ENCODE results near the gene RXFP1. TPM values are rescaled to one million over a fixed set of nuclear protein-coding genes. Genes with fewer than 3 reads are reported as not detected.

Gene RXFP1
- total and polyA plus RNA-seq, 4 donors: 0.24 to 1.5 (median 0.80) TPM

DNA sequence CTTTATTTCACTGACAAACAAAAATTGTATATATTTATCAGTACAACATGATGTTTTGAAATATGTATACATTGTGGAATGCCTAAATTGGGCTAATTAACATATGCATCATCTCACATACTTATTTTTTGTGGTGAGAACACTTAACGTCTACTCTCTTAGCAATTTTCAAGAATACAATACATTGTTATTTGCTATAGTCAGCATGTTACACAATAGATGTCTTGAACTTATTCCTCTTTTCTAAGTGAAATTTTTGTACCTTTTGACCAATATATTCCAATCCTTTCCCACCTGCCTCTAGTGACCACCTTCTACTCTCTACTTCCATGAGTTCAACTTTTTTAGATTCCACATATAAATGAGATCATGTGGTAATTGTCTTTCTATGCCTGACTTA is 114.9 kb downstream of the RXFP1 start (continued):
- TF ChIP-seq RAD21 (IDR thresholded peaks at IDR 0.05): no peak
- no peak for TF ChIP-seq SP1 (IDR thresholded peaks at IDR 0.05)
- TF ChIP-seq, protein P1, sequence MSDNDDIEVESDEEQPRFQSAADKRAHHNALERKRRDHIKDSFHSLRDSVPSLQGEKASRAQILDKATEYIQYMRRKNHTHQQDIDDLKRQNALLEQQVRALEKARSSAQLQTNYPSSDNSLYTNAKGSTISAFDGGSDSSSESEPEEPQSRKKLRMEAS (IDR thresholded peaks at IDR 0.05): no peak
- no peak for TF ChIP-seq JUND (IDR thresholded peaks at IDR 0.05)
- TF ChIP-seq YY1 (IDR thresholded peaks at IDR 0.05): no peak
- no peak for TF ChIP-seq HNF4A (conservative IDR thresholded peaks at IDR 0.05)
- TF ChIP-seq CTCF (IDR thresholded peaks at IDR 0.05; ENCODE audit: low read depth, low read length, missing input control): no peak

DNA sequence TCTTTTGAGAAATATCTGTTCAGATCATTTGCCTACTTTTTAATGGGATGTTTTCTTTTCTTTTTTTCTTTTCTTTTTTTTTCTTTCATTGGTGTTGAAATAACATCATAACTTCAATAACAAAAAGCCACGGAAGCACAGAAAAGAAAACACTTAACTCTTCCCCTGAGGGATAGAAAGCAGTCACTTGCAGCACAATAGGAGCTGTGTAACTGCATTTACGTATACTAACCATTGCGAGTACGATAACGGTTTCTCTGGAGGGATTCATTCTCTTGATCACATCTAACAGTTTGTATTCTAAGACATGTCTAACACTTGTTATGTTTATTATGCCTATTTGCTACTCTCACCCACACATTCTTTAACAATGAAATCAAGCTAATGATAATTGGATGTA is 122.7 kb downstream of the RXFP1 start:
- Histone ChIP-seq H3K27me3 (ENCODE audit: control insufficient read depth in 4 of 4, insufficient read depth in 4 of 4, low read length in 3 of 4) (no peaks in the 10 kb centered on the region), H3K9me3 (ENCODE audit: control insufficient read depth in 4 of 4, low read length in 3 of 4) (no peaks in the 10 kb centered on the region), H3K9ac (ENCODE audit: low read depth in 1 of 2, low read length in 2 of 2) (no peak overlapping the region), H3K27ac (ENCODE audit: low read depth in 1 of 2, low read length in 2 of 2) (no peak overlapping the region), H3K4me3 (ENCODE audit: low read depth in 1 of 3, low read length in 3 of 3) (no peak overlapping the region), H3K36me3 (ENCODE audit: control insufficient read depth in 4 of 4, insufficient read depth in 3 of 4, low read depth in 1 of 4, low read length in 3 of 4) (no peaks in the 10 kb centered on the region), H3K4me1 (ENCODE audit: control insufficient read depth in 4 of 4, insufficient read depth in 4 of 4, low read length in 3 of 4) (no peaks in the 10 kb centered on the region)
- DNase-seq (ENCODE audit: low spot score): no peak
- TF ChIP-seq EGR1 (IDR thresholded peaks at IDR 0.05; ENCODE audit: low read depth in 2 of 2) (no peak), HNF4G (IDR thresholded peaks at IDR 0.05) (no peak), RXRA (IDR thresholded peaks at IDR 0.05) (no peak), FOXA1 (IDR thresholded peaks at IDR 0.05) (no peak), SP1 (IDR thresholded peaks at IDR 0.05) (no peak), TAF1 (conservative IDR thresholded peaks at IDR 0.05) (no peak), FOXA2 (IDR thresholded peaks at IDR 0.05) (no peak), JUND (IDR thresholded peaks at IDR 0.05) (no peak), CTCF (IDR thresholded peaks at IDR 0.05; ENCODE audit: low read depth, low read length, missing input control) (no peak), ATF3 (IDR thresholded peaks at IDR 0.05) (no peak), NR2F2 (IDR thresholded peaks at IDR 0.05) (no peak), HNF4A (conservative IDR thresholded peaks at IDR 0.05) (no peak), ZBTB33 (IDR thresholded peaks at IDR 0.05) (no peak), YY1 (IDR thresholded peaks at IDR 0.05) (no peak)
- 89% methylated on average over 5 of the region's 5 CpGs for WGBS

DNA sequence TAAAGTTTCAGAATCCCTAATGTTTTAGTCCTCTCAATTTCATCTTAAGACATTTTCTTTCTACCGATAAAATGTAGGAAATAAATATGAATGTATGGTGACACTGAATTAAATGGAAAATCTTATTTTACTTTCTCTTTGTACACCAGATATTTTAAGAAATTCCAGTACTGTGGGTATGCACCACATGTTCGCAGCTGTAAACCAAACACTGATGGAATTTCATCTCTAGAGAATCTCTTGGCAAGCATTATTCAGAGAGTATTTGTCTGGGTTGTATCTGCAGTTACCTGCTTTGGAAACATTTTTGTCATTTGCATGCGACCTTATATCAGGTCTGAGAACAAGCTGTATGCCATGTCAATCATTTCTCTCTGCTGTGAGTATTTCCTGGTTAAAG is 123.1 kb downstream of the RXFP1 start:
- H3K4me3 ChIP-seq (ENCODE audit: low read depth in 1 of 3, low read length in 3 of 3): no peak overlapping the region
- no peak for TF ChIP-seq REST (IDR thresholded peaks at IDR 0.05)
- TF ChIP-seq SP1 (IDR thresholded peaks at IDR 0.05): no peak
- no peak for TF ChIP-seq CTCF (IDR thresholded peaks at IDR 0.05; ENCODE audit: low read depth, low read length, missing input control)
- no peak for TF ChIP-seq FOXA1 (IDR thresholded peaks at IDR 0.05)
- TF ChIP-seq HNF4G (IDR thresholded peaks at IDR 0.05): no peak
- TF ChIP-seq HNF4A (conservative IDR thresholded peaks at IDR 0.05): no peak
- no peaks in the 10 kb centered on the region for H3K4me1 ChIP-seq (ENCODE audit: control insufficient read depth in 4 of 4, insufficient read depth in 4 of 4, low read length in 3 of 4)
- WGBS: 82% methylated on average over 3 of the region's 3 CpGs
- H3K27ac ChIP-seq (ENCODE audit: low read depth in 1 of 2, low read length in 2 of 2): no peak overlapping the region
- no peaks in the 10 kb centered on the region for H3K9me3 ChIP-seq (ENCODE audit: control insufficient read depth in 4 of 4, low read length in 3 of 4)
- no peak for DNase-seq (ENCODE audit: low spot score)
- no peaks in the 10 kb centered on the region for H3K36me3 ChIP-seq (ENCODE audit: control insufficient read depth in 4 of 4, insufficient read depth in 3 of 4, low read depth in 1 of 4, low read length in 3 of 4)
- H3K27me3 ChIP-seq (ENCODE audit: control insufficient read depth in 4 of 4, insufficient read depth in 4 of 4, low read length in 3 of 4): no peaks in the 10 kb centered on the region
- no peak overlapping the region for H3K9ac ChIP-seq (ENCODE audit: low read depth in 1 of 2, low read length in 2 of 2)

All from liver (tissue), 9 donors.